CD4-positive, alpha-beta T cell treated with Interleukin-1 beta for 1 hour (primary cell): ENCODE measurements around the gene STEAP4.

ENCODE experiments used
- DNase-seq, 2 donors: peaks; one replicate each; pipeline ENCODE4 v3.0.0-alpha.2; 2020 to 2022

STEAP4 gene

GRCh38 chr7:88306590-88307048 lies at the start of gene STEAP4:
STEAP4 (minus strand) TSS chr7:88306894; CDS start chr7:88284269, 22,625 bp downstream.
- DNase-seq, result peak; percentile 8 to 47

- no peak for DNase-seq
Measured at GRCh38 chr7:88355011-88355410, 48.3 kb upstream of the STEAP4 start.

GRCh38 chr7:88350118-88350517 lies 43.4 kb upstream of the STEAP4 start:
- DNase-seq, result no peak

- DNase-seq, result no peak
Measured at GRCh38 chr7:88347517-88347916, 40.8 kb upstream of the STEAP4 start.

- no peak for DNase-seq
Measured at GRCh38 chr7:88347090-88347489, 40.4 kb upstream of the STEAP4 start.

GRCh38 chr7:88346357-88346756 lies 39.7 kb upstream of the STEAP4 start:
- DNase-seq, result no peak

GRCh38 chr7:88344956-88345832 lies 38.5 kb upstream of the STEAP4 start:
- peak in 1 of 2 donors; percentile 19 for DNase-seq

GRCh38 chr7:88344271-88344670 lies 37.6 kb upstream of the STEAP4 start:
- no peak for DNase-seq

GRCh38 chr7:88339195-88339922 lies 32.7 kb upstream of the STEAP4 start:
- DNase-seq, result no peak

GRCh38 chr7:88338503-88338902 lies 31.8 kb upstream of the STEAP4 start:
- no peak for DNase-seq

- no peak for DNase-seq
Measured at GRCh38 chr7:88337572-88337971, 30.9 kb upstream of the STEAP4 start.

GRCh38 chr7:88331322-88331721 lies 24.6 kb upstream of the STEAP4 start:
- DNase-seq, result no peak

- DNase-seq, result no peak
Measured at GRCh38 chr7:88329532-88330463, 23.1 kb upstream of the STEAP4 start.

- no peak for DNase-seq
Measured at GRCh38 chr7:88328787-88329186, 22.1 kb upstream of the STEAP4 start.

- no peak for DNase-seq
Measured at GRCh38 chr7:88324699-88325098, 18.0 kb upstream of the STEAP4 start.

- no peak for DNase-seq
Measured at GRCh38 chr7:88322151-88322550, 15.5 kb upstream of the STEAP4 start.

GRCh38 chr7:88321694-88322093 lies 15.0 kb upstream of the STEAP4 start:
- no peak for DNase-seq

GRCh38 chr7:88318196-88318595 lies 11.5 kb upstream of the STEAP4 start:
- no peak for DNase-seq

- DNase-seq, result no peak
Measured at GRCh38 chr7:88317422-88317821, 10.7 kb upstream of the STEAP4 start.

- DNase-seq, result no peak
Measured at GRCh38 chr7:88316456-88316855, 9.8 kb upstream of the STEAP4 start.

- no peak for DNase-seq
Measured at GRCh38 chr7:88315522-88315921, 8.8 kb upstream of the STEAP4 start.

GRCh38 chr7:88314061-88314491 lies 7.4 kb upstream of the STEAP4 start:
- DNase-seq, result peak in 1 of 2 donors; percentile 20
